B cell (primary cell): ENCODE data around the gene SAPCD2. TPM values are rescaled to one million over a fixed set of nuclear protein-coding genes. Genes with fewer than 3 reads are reported as not detected.

Experiments
- ATAC-seq: fragments of 200-7000 bp; cut with Tn5 transposase; one replicate; pipeline ENCODE4 v1.10.0; 2021; ENCODE audit warnings: low read depth, mild to moderate bottlenecking, moderate number of reproducible peaks, moderate library complexity
- CTCF ChIA-PET: fragments of 350-600 bp; sonication (Branson Sonifier 250); formaldehyde crosslinking; loops from one replicate; lab custom pipeline; 2021; ENCODE audit warnings: antibody characterized with exemption, inconsistent platforms; lab: Charles Lee
- POLR2A ChIA-PET: fragments of 350-600 bp; sonication (Branson Sonifier 250); formaldehyde crosslinking; loops from one replicate; lab custom pipeline; 2021; ENCODE audit warnings: antibody characterized with exemption; lab: Charles Lee
- DNase-seq: peaks from one replicate; pipeline ENCODE4 v3.0.0; 2013
- H2AFZ ChIP-seq: 2 replicates; pipeline ENCODE4 v1.6.1; 2012; ENCODE audit warnings: mild to moderate bottlenecking, low read depth, low read length; ENCODE audit not compliant: insufficient read depth, poor library complexity, severe bottlenecking
- H3K27ac ChIP-seq, 2 donors: 1 replicate in 1 of 2; 2 replicates in 1 of 2; pipeline ENCODE4 v1.5.1; 2012 to 2013; ENCODE audit warnings: low read length in 2 of 2, mild to moderate bottlenecking in 2 of 2, moderate library complexity in 1 of 2
- H3K27me3 ChIP-seq, 4 experiments: fragments of 200-600 bp in 1 of 4; sonication (generic) in 1 of 4; replicated peaks in 1 of 4; 1 replicate in 2 of 4; 2 replicates in 2 of 4; pipeline versions ENCODE4 v1.6.1 to v1.7.0; 2013 to 2016; ENCODE audit warnings: low read length in 3 of 4, mild to moderate bottlenecking in 2 of 4, mixed read lengths in 1 of 4, moderate library complexity in 1 of 4; ENCODE audit not compliant: insufficient read depth in 4 of 4, control insufficient read depth in 3 of 4; ENCODE audit errors: control extremely low read depth in 1 of 4
- H3K36me3 ChIP-seq, 2 experiments: replicated peaks in 1 of 2; 1 replicate in 1 of 2; 2 replicates in 1 of 2; pipeline versions ENCODE4 v1.6.1 to v1.7.1; 2013; ENCODE audit warnings: low read length in 1 of 2; ENCODE audit not compliant: insufficient read depth in 2 of 2, control insufficient read depth in 1 of 2; ENCODE audit errors: control extremely low read depth in 1 of 2, extremely low read depth in 1 of 2
- H3K4me1 ChIP-seq, 2 donors: fragments of 200-600 bp in 1 of 2; sonication (generic) in 1 of 2; 1 replicate in 1 of 2; 2 replicates in 1 of 2; pipeline versions ENCODE4 v1.5.1 to v1.6.1; 2013 to 2017; ENCODE audit warnings: low read length in 2 of 2; ENCODE audit not compliant: control insufficient read depth in 2 of 2, insufficient read depth in 2 of 2
- H3K4me2 ChIP-seq: replicated peaks from 2 replicates; pipeline ENCODE3; 2012; ENCODE audit warnings: mild to moderate bottlenecking, low read depth, low read length; ENCODE audit not compliant: poor library complexity, severe bottlenecking
- H3K4me3 ChIP-seq, 5 experiments: fragments of 200-600 bp in 1 of 5; sonication (generic) in 1 of 5; 1 replicate in 3 of 5; 2 replicates in 2 of 5; pipeline versions ENCODE4 v1.5.1 to v1.7.0; 2011 to 2016; ENCODE audit warnings: low read length in 4 of 5, mild to moderate bottlenecking in 4 of 5, low read depth in 2 of 5, control low read depth in 1 of 5, moderate library complexity in 1 of 5; ENCODE audit not compliant: insufficient read depth in 1 of 5; ENCODE audit errors: control extremely low read depth in 1 of 5, extremely low read depth in 1 of 5
- H3K79me2 ChIP-seq: fragments of 200-600 bp; sonication (generic); one replicate; pipeline ENCODE4 v1.6.0; 2016; ENCODE audit warnings: low read length; ENCODE audit not compliant: control insufficient read depth, insufficient read depth
- H3K9ac ChIP-seq: fragments of 200-600 bp; sonication (generic); 2 replicates; pipeline ENCODE4 v1.6.1; 2017; ENCODE audit warnings: mild to moderate bottlenecking, low read length, moderate library complexity
- H3K9me3 ChIP-seq, 3 donors: one replicate each; pipeline versions ENCODE4 v1.6.1 to v1.7.1; 2013; ENCODE audit warnings: low read length in 2 of 3; ENCODE audit not compliant: control insufficient read depth in 2 of 3, insufficient read depth in 1 of 3; ENCODE audit errors: control extremely low read depth in 1 of 3
- H4K20me1 ChIP-seq: 2 replicates; pipeline ENCODE4 v1.6.0; 2012; ENCODE audit warnings: mild to moderate bottlenecking, low read length; ENCODE audit not compliant: insufficient read depth, control insufficient read depth, poor library complexity, severe bottlenecking
- H3K27ac Mint-ChIP-seq: one replicate; pipeline ENCODE4 v1.8.0; 2021; ENCODE audit warnings: mixed read lengths
- H3K27me3 Mint-ChIP-seq: one replicate; pipeline ENCODE4 v1.8.0; 2021; ENCODE audit warnings: mixed read lengths
- H3K4me1 Mint-ChIP-seq: one replicate; pipeline ENCODE4 v1.8.0; 2021; ENCODE audit warnings: mixed read lengths
- H3K4me3 Mint-ChIP-seq: one replicate; pipeline ENCODE4 v1.8.0; 2021; ENCODE audit warnings: mixed read lengths
- H3K9me3 Mint-ChIP-seq: one replicate; pipeline ENCODE4 v1.8.0; 2022; ENCODE audit warnings: mixed read lengths; ENCODE audit not compliant: insufficient read depth
- EZH2 ChIP-seq: IDR thresholded peaks from 2 replicates; pipeline ENCODE4 v1.6.1; 2012; ENCODE audit warnings: borderline replicate concordance, low read depth, mild to moderate bottlenecking, moderate library complexity, low read length; ENCODE audit not compliant: insufficient read depth, poor library complexity, severe bottlenecking
- WGBS: methylation state at CpG from one replicate; pipeline ENCODE4 v1.1.5; 2013; ENCODE audit warnings: missing lambda C conversion rate; ENCODE audit not compliant: insufficient coverage; 5-methylcytosine and 5-hydroxymethylcytosine counted together
- intact Hi-C: fragments of 100-400 bp; cut with micrococcal nuclease; formaldehyde crosslinking; loops from one replicate; pipeline ENCODE4 v1.10.0; 2022
- polyA plus RNA-seq: library from polyadenylated mRNA; depleted of rRNA; stranded (reverse); fragments of >200 nt; gene quantifications from 2 replicates; pipeline ENCODE4 v1.2.3, GENCODE V29; 2012
- total RNA-seq, 2 donors: library from RNA; stranded (reverse); fragments of 120-200 nt in 1 of 2; gene quantifications; 1 replicate in 1 of 2; 2 replicates in 1 of 2; pipeline versions ENCODE4 v1.2.3 to v1.2.4, GENCODE V29; 2013 to 2022
- TF ChIP-seq, protein P1 (sequence below): fragments of 200-600 bp; IDR thresholded peaks from one replicate; pipeline ENCODE4 v1.8.0; 2022; ENCODE audit warnings: antibody characterized with exemption, mild to moderate bottlenecking

The SAPCD2 gene
- total and polyA plus RNA-seq, 2 donors (not counting 1 experiment from before 2014, with no cell fraction given): 0.39 to 0.69 TPM

DNA sequence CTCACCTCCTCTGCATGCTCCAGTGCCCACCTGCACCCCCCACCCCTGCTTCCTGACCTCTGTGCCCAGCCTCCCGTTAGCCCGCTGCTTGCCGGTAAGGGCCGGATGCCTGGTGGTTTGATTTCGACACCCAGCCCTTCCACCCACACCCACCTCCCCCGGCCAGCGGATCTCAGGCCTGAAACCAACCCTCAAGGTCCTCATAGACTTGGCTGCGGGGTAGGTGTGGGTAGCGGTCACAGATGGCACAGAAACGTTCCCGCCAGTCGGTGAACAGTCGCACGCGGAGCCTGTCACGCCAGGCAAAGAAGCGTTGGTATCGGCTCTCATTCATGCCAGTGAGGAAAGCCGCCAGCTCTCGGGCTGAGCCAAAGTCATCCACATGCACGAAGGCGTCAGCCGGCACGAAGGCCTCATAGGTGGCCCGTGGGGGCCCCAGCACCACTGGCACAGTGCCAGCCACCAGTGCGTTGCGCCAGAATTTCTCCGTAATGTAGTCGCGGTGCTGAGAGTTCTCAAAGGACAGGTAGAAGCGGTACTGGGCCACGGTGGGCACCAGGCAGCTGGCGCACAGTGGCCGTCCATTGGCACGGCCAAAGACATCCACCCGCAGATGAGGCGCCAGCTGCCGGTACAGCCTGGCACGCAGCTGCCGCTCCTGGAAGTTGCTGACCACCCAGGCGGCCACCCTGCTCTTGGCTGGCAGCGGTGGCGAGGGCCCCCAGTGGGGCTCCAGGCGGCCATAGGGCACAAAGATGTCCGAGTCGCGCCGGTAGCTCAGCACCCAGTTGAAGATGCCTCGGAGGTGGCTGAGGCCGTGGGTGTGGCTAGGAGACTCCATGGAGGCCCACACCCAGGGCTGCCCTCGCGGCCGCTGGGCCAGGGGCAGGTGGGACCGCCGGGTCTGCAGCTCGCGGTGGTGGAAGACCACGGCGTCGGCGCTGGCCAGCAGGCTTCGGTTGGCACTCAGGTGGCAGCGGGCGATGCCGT lies 39.5 kb downstream of the SAPCD2 start:
- peaks cover 12% of the 10 kb centered on the region for H3K79me2 ChIP-seq
- ChIA-PET POLR2A (interaction anchor here (1.1 kb wide), 2 partner anchors 10 to 40 kb away, joined by 3 to 4 read pairs; partner anchors contain the start of gene SAPCD2), CTCF (interaction anchor here (1.1 to 5.9 kb wide), 15 partner anchors 14 to 253 kb away, joined by 3 to 49 read pairs (median 10); partner anchors contain the start of genes AJM1, C8G, FBXW5 and NPDC1)
- peak overlapping the region; percentile 91 for H3K27ac Mint-ChIP-seq
- H3K27me3 ChIP-seq: no peaks in the 10 kb centered on the region
- no peak for TF ChIP-seq EZH2
- TF ChIP-seq, protein P1, sequence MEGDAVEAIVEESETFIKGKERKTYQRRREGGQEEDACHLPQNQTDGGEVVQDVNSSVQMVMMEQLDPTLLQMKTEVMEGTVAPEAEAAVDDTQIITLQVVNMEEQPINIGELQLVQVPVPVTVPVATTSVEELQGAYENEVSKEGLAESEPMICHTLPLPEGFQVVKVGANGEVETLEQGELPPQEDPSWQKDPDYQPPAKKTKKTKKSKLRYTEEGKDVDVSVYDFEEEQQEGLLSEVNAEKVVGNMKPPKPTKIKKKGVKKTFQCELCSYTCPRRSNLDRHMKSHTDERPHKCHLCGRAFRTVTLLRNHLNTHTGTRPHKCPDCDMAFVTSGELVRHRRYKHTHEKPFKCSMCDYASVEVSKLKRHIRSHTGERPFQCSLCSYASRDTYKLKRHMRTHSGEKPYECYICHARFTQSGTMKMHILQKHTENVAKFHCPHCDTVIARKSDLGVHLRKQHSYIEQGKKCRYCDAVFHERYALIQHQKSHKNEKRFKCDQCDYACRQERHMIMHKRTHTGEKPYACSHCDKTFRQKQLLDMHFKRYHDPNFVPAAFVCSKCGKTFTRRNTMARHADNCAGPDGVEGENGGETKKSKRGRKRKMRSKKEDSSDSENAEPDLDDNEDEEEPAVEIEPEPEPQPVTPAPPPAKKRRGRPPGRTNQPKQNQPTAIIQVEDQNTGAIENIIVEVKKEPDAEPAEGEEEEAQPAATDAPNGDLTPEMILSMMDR: no peak
- H3K9me3 Mint-ChIP-seq: no peaks in the 10 kb centered on the region
- ATAC-seq: no peak
- peaks cover 74% of the 10 kb centered on the region for H3K4me1 Mint-ChIP-seq
- H4K20me1 ChIP-seq: peaks cover 11% of the 10 kb centered on the region
- peak overlapping the region; percentile 54 for H2AFZ ChIP-seq
- peak overlapping the region; percentile 100 for H3K4me2 ChIP-seq
- H3K9ac ChIP-seq: peak overlapping the region; percentile 70
- intact Hi-C loops: loop anchor here (5.0 kb wide), 1 partner anchor 41 kb away; the partner anchor contains the start of gene SAPCD2
- H3K9me3 ChIP-seq: peaks cover 0 to 7% (median 0%) of the 10 kb centered on the region in 3 donors
- no peaks in the 10 kb centered on the region for H3K27me3 Mint-ChIP-seq
- H3K4me3 Mint-ChIP-seq: peak overlapping the region; percentile 90
- H3K4me1 ChIP-seq: peaks cover 70 to 89% of the 10 kb centered on the region in 2 donors
- peak overlapping the region; percentile 40 to 71 for H3K27ac ChIP-seq
- H3K36me3 ChIP-seq: no peaks in the 10 kb centered on the region
- WGBS: 45% methylated on average over 63 of the region's 65 CpGs
- H3K4me3 ChIP-seq: peak overlapping the region; percentile 3 to 77 (median 64)
- peak; percentile 65 for DNase-seq
